Measurements from ENCODE around the gene UEVLD. TPM values are rescaled to one million over a fixed set of nuclear protein-coding genes. Genes with fewer than 3 reads are reported as not detected.

UEVLD gene
- total and polyA plus RNA-seq, 2 experiments from 2014 or later, result 20.9 to 42.0 TPM

GRCh38 chr11:18611196-18611595 is 22.7 kb upstream of the UEVLD start:
- in situ Hi-C loops (cut with MboI), result no loop called here
- no peaks in the 10 kb centered on the region for H3K9me3 ChIP-seq (ENCODE audit: low read depth)
- 96 to 97% methylated on average over 2 of the region's 2 CpGs for WGBS, 2 experiments (ENCODE audit: low coverage in 1 of 2, low lambda C conversion rate in 2 of 2, missing lambda C conversion rate in 2 of 2)

DNA sequence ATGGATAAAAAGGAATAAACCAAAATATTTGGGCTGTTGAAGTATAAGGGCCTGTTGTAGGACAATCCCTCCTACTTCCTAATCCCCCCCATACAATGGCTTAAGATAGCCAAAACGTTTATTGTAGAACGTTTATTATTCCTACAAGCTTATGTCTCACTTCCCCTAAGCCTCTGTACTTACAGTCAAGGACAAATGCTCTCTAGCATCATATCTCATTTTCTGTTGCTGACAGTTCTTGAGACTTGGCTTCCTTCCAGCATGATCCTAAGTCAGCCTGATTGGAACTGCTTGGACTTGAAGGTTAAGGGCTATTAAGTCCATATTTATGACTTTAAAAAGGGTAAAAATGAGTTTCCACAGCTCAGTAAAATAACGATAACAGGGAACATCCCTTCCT is 19.8 kb upstream of the UEVLD start:
- DNase-seq, result no peak

More at GRCh38 chr11:18611196-18611595, 22.7 kb upstream of the UEVLD start:
- no peak for TF ChIP-seq EZH2 (IDR thresholded peaks at IDR 0.05; ENCODE audit: insufficient read depth, poor library complexity, severe bottlenecking)
- TF ChIP-seq EZH2phosphoT487 (IDR thresholded peaks at IDR 0.05; ENCODE audit: insufficient read depth, low read depth), result no peak
- Histone ChIP-seq H3K4me2 (ENCODE audit: unreplicated experiment) (no peak overlapping the region), H3K36me3 (ENCODE audit: low read depth) (peaks cover 21% of the 10 kb centered on the region), H3K27me3 (replicated peaks; ENCODE audit: insufficient read depth) (no peaks in the 10 kb centered on the region), H3K4me3 (no peak overlapping the region), H3K4me1 (ENCODE audit: insufficient read depth) (peaks cover 11% of the 10 kb centered on the region), H2AFZ (no peak overlapping the region), H3K9ac (no peak overlapping the region), H3K27ac (no peak overlapping the region), H3K9me2 (ENCODE audit: insufficient read depth) (no peaks in the 10 kb centered on the region), H3F3A (ENCODE audit: insufficient read depth) (peaks cover 11% of the 10 kb centered on the region; the same call in 1 of the 2 replicates), H3K79me2 (ENCODE audit: insufficient read depth) (peaks cover 42% of the 10 kb centered on the region), H4K20me1 (ENCODE audit: insufficient read depth) (no peaks in the 10 kb centered on the region)
- DNase-seq, result peak; percentile 51

DNA sequence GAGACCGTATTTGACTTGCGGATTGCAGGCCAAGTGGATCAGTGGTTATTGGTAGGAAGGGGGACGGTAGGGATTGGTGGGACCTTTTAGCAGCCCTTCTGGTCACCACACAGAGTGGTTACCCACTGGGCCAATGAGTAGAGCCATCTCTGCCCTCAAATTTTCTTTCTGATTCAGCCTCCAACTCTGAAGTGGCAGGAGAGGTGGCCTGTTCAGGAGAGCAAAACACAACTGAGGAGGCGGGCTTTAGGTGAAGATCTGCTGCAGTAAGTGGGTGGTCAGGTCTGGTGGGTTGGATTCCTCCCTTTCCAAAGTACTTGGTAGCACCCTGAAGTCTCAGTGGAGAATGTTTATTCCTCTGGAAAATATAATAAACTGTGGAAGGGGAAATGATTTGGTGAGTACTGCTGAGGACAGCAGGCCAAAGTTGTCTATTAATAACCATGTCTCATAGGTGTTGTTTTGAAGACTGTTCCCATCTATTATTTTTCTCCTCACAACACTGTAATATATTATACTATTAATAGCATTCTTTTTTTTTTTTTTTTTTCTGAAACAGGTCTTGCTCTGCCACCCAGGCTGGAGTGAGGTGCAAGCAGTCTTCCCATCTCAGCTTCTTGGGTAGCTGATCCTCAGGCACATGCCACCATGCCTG is 12.5 kb upstream of the UEVLD start:
- Histone ChIP-seq H3K9me3 (ENCODE audit: low read depth) (no peaks in the 10 kb centered on the region), H3K4me1 (ENCODE audit: insufficient read depth) (no peaks in the 10 kb centered on the region), H3K4me3 (no peak overlapping the region), H3K9ac (no peak overlapping the region), H3K27me3 (replicated peaks; ENCODE audit: insufficient read depth) (no peaks in the 10 kb centered on the region), H3K4me2 (ENCODE audit: unreplicated experiment) (no peak overlapping the region), H4K20me1 (ENCODE audit: insufficient read depth) (no peaks in the 10 kb centered on the region), H3K9me2 (ENCODE audit: insufficient read depth) (no peaks in the 10 kb centered on the region), H3K27ac (no peak overlapping the region), H2AFZ (no peak overlapping the region), H3K36me3 (ENCODE audit: low read depth) (no peaks in the 10 kb centered on the region; the same call in 1 of the 2 replicates), H3F3A (ENCODE audit: insufficient read depth) (peaks cover 5% of the 10 kb centered on the region; the same call in 1 of the 2 replicates), H3K79me2 (ENCODE audit: insufficient read depth) (no peaks in the 10 kb centered on the region)
- in situ Hi-C loops (cut with MboI), result no loop called here
- no peak for TF ChIP-seq EZH2 (IDR thresholded peaks at IDR 0.05; ENCODE audit: insufficient read depth, poor library complexity, severe bottlenecking)
- TF ChIP-seq EZH2phosphoT487 (IDR thresholded peaks at IDR 0.05; ENCODE audit: insufficient read depth, low read depth), result no peak
- DNase-seq, result no peak
- 91 to 96% methylated on average over 4 of the region's 4 CpGs for WGBS, 2 experiments (ENCODE audit: low coverage in 1 of 2, low lambda C conversion rate in 2 of 2, missing lambda C conversion rate in 2 of 2)

More for the DNA sequence above, 19.8 kb upstream of the UEVLD start:
- no peaks in the 10 kb centered on the region for H4K20me1 ChIP-seq (ENCODE audit: insufficient read depth)
- H2AFZ ChIP-seq, result no peak overlapping the region
- H3K4me3 ChIP-seq, result no peak overlapping the region
- no peaks in the 10 kb centered on the region for H3K9me2 ChIP-seq (ENCODE audit: insufficient read depth)
- no peaks in the 10 kb centered on the region for H3K9me3 ChIP-seq (ENCODE audit: low read depth)
- H3K4me2 ChIP-seq (ENCODE audit: unreplicated experiment), result no peak overlapping the region
- no peak for TF ChIP-seq EZH2phosphoT487 (IDR thresholded peaks at IDR 0.05; ENCODE audit: insufficient read depth, low read depth)
- TF ChIP-seq EZH2 (IDR thresholded peaks at IDR 0.05; ENCODE audit: insufficient read depth, poor library complexity, severe bottlenecking), result no peak
- H3K79me2 ChIP-seq (ENCODE audit: insufficient read depth), result peaks cover 13% of the 10 kb centered on the region
- H3K27ac ChIP-seq, result no peak overlapping the region
- in situ Hi-C loops (cut with MboI), result no loop called here
- no peaks in the 10 kb centered on the region for H3K27me3 ChIP-seq (replicated peaks; ENCODE audit: insufficient read depth)
- H3K9ac ChIP-seq, result no peak overlapping the region
- peaks cover 8% of the 10 kb centered on the region; the same call in 1 of the 2 replicates for H3K4me1 ChIP-seq (ENCODE audit: insufficient read depth)
- peaks cover 11% of the 10 kb centered on the region for H3K36me3 ChIP-seq (ENCODE audit: low read depth)
- H3F3A ChIP-seq (ENCODE audit: insufficient read depth), result peaks cover 17% of the 10 kb centered on the region; the same call in 1 of the 2 replicates
- WGBS, 2 experiments (ENCODE audit: low coverage in 1 of 2, low lambda C conversion rate in 2 of 2, missing lambda C conversion rate in 2 of 2), result 83 to 89% methylated on average over 3 of the region's 3 CpGs

DNA sequence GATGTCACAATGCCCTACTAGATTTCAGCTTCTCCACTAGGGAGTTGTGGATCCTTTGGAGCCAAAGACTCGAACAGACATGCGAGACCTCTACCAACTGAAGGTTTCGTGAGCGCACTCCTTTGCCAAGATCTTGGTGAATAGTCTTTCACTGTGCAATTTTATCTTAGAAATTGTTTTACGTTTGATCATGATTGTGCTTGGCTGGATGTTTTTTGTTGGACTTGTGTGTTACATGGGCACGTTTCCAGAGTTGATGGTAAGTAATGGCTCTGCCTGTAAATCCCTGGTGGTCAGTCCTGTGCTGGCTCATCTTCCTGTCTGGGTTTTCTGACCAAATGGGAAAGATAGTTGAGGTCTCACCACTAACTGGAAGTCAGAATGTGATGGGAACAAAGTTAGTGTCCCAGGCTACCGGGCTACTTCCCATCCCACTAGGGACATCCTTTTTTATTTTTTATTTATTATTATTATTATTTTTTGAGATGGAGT is 11.3 kb upstream of the UEVLD start, which contains the start of gene MISFA:
Gene MISFA (plus strand): TSS at position 51 of the 492 bp plus-strand sequence. CDS start 140 bp downstream, at position 191.
- Histone ChIP-seq H3K36me3 (ENCODE audit: low read depth) (no peaks in the 10 kb centered on the region; the same call in 1 of the 2 replicates), H3K4me1 (ENCODE audit: insufficient read depth) (no peaks in the 10 kb centered on the region), H3K4me3 (no peak within 1 kb of the TSS), H3K9me2 (ENCODE audit: insufficient read depth) (no peaks in the 10 kb centered on the region), H3K27ac (no peak within 1 kb of the TSS), H3F3A (ENCODE audit: insufficient read depth) (peaks cover 3% of the 10 kb centered on the region; the same call in 1 of the 2 replicates), H3K79me2 (ENCODE audit: insufficient read depth) (no peaks in the 10 kb centered on the region), H3K9ac (no peak within 1 kb of the TSS), H3K9me3 (ENCODE audit: low read depth) (no peaks in the 10 kb centered on the region), H2AFZ (no peak within 1 kb of the TSS), H3K27me3 (replicated peaks; ENCODE audit: insufficient read depth) (no peaks in the 10 kb centered on the region), H4K20me1 (ENCODE audit: insufficient read depth) (no peaks in the 10 kb centered on the region), H3K4me2 (ENCODE audit: unreplicated experiment) (no peak within 1 kb of the TSS)
- TF ChIP-seq EZH2 (IDR thresholded peaks at IDR 0.05; ENCODE audit: insufficient read depth, poor library complexity, severe bottlenecking) (no peak), EZH2phosphoT487 (IDR thresholded peaks at IDR 0.05; ENCODE audit: insufficient read depth, low read depth) (no peak)
- in situ Hi-C loops (cut with MboI), result no loop called here
- WGBS, 2 experiments (ENCODE audit: low coverage in 1 of 2, low lambda C conversion rate in 2 of 2, missing lambda C conversion rate in 2 of 2), result 87% methylated on average over 7 of the region's 7 CpGs
- no peak for DNase-seq
